GM03348 (cell line): ENCODE measurements around the gene SLC44A3.
A peak's percentile ranks its signal among the peaks of the same experiment; 100 is the strongest.

Source experiments
- DNase-seq: peaks from one replicate; pipeline ENCODE4 v3.0.0; 2012; ENCODE audit warnings: low spot score

Gene SLC44A3

GRCh38 chr1:94801919-94802546, 18.1 kb upstream of the SLC44A3 start:
- peak; percentile 70 for DNase-seq

DNA sequence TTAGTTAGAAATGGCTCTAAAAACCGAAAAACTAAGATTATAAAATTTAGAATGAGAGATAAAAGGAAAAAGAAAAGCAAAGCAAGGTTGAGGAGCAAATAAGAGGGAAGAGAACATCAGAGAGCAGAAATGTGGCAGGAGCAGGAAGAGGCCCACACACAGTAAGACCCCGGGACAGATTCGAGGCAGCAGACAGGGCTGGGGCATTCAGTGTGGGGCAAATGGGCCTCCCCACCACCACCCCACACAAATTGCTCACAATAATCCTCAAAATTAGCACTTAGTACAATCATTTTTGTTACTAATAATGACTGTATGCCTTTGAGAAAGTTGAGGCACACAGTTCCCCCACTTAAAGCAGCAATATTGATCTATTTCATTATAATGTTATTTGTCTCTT, 17.1 kb upstream of the SLC44A3 start:
- DNase-seq: no peak

DNA sequence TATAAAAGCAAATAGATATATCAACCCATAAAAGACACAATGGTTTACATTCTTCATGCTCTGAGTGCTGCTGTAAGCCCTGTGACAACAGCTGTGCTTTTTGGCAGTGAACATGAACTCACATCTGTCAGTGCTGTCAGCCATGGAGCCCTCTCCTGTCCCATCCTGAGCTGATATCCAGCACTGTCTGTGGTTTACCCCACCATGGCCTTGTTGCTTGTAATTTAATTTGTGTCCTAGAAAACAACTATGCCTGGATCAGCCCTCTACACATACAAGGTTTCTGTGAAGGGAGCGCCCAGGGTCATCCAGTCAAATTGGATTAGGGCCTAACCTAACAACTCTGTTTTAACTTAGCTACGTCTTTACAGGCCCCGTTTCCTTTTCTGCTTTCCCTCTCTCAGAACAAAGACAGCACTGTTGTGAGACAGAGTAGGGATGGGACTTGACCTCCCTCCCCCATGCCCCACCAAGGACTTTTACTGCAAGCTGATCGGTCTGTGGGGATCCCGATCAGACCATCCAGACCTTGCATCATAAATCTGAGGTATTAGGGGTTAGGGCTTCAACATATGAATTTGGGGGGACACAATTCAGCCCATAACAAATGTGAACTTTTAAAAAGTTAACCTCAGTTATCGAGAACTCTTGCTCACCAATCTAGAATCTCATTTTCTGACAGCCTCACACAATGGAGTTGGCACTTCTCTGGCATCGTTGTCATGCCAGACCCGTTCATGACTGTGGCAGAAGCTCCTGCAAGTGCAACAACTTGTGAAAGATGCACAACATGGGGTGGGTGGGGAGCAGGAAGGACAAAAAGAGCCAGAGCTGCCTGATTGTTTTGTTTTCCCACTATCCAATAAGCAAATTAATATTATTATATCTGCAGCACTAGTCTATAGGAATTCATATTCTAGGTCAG, 16.4 kb upstream of the SLC44A3 start:
- peak; percentile 33 for DNase-seq

GRCh38 chr1:94804442-94804837, 15.7 kb upstream of the SLC44A3 start:
- no peak for DNase-seq

GRCh38 chr1:94805912-94806311, 14.2 kb upstream of the SLC44A3 start:
- peak; percentile 67 for DNase-seq

- DNase-seq: peak; percentile 69
These were observed 13.7 kb upstream of the SLC44A3 start for GRCh38 chr1:94806441-94806871.

DNA sequence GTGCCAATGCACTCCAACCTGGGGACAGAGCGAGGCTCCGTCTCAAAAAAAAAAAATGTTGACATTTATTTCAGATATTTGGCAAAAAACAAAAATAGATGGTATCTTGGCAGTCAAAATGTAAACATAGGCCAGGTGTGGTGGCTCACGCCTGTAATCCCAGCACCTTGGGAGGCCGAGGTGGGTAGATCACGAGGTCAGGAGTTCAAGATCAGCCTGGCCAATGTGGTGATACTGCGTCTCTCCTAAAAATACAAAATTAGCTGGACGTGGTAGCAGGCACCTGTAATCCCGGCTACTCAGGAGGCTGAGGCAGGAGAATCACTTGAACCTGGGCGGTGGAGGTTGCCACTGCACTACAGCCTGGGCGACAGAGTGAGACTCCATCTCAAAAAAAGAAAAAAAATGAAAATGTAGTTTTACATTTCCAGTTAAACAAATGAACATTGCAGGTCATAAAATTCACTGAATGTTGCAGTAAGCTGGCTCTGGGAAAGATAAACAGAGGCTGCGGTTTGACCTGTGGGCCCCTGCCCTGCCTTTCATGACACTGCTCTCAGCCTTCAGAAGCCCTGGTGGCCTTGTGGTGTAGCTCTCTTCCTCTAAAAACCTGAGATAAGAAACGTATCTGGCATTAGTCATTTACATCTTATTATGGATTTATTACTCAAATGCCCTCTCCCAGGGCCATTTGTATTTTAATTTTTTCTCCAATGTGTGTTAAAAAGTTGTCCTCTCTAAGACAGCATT, 12.2 kb upstream of the SLC44A3 start:
- DNase-seq: no peak

DNA sequence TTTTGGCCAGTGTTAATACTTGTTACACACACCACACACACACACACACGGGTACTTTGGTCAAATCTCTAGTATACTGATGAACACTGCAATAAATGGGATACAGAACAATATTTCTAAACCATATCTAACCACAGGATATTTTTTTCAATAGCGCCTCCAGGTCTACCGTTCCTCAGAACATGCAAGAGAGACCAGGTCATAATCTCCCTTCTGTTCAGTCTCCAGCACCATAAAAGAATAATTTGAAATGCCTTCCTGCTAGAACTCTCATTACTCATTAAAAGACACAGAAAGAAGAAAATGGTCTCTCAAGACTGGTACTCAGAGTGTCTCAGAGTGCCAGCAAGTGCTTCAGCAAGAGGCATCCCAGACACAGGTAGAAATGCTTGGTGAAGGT, 11.5 kb upstream of the SLC44A3 start:
- no peak for DNase-seq

- DNase-seq: no peak
These were observed 7.2 kb upstream of the SLC44A3 start for GRCh38 chr1:94812985-94813384.

GRCh38 chr1:94816030-94816429, 4.1 kb upstream of the SLC44A3 start:
- no peak for DNase-seq

GRCh38 chr1:94817712-94818111, 2.4 kb upstream of the SLC44A3 start:
- no peak for DNase-seq

GRCh38 chr1:94819238-94819944, 766 bp upstream of the SLC44A3 start:
- no peak for DNase-seq

GRCh38 chr1:94820936-94821335, 779 bp downstream of the SLC44A3 start:
- no peak for DNase-seq

DNA sequence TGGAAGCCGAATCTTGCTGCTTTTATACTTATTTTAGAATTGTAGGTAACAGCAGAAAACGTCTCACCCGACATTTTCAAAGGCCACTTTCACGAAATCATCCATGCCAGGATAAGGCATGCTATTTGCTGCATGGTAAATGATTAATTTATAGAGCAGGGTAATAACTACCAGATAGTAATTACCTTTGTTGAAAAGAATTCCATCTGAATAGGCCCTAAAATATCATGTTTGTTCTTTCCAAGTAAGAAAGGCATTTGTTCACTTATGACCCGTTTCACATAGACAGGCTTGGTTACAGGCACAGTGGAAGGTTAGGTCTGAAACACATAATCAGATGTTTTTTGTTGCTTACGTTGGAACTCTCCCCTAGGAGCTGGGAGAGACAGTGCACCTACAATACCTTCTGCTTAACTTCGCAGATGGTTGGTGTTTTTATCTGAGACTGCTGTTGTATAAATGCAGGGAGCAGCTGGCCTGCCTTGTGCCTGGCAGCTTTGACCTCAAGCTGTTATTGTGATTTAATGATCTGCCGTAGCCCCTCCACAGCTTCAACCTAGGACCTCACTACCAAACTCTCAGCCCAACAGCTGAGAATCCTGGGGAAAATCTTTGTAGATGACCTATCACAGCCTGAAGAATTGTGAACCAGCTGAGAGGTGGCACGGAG, 1.6 kb downstream of the SLC44A3 start:
- no peak for DNase-seq

GRCh38 chr1:94823116-94823515, 3.0 kb downstream of the SLC44A3 start:
- no peak for DNase-seq

- DNase-seq: no peak
These were observed 5.8 kb downstream of the SLC44A3 start for GRCh38 chr1:94825936-94826335.

DNA sequence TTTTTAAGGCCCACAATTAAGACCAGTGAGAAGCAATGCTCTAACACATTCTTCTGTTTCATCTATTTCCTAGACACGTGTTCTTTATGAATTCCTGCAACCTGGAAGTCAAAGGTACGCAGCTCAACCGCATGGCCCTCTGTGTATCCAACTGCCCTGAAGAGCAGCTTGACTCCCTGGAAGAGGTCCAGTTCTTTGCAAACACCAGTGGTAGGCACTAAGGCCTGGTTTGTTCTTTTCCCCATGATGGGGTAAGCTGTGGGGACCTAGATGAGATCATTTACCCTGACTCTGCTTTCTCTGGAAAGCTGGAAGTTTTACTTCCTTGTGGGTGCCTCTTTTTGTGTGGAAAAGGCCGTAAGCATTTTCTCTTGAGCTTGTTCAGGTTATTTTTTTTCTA, 7.3 kb downstream of the SLC44A3 start:
- no peak for DNase-seq

DNA sequence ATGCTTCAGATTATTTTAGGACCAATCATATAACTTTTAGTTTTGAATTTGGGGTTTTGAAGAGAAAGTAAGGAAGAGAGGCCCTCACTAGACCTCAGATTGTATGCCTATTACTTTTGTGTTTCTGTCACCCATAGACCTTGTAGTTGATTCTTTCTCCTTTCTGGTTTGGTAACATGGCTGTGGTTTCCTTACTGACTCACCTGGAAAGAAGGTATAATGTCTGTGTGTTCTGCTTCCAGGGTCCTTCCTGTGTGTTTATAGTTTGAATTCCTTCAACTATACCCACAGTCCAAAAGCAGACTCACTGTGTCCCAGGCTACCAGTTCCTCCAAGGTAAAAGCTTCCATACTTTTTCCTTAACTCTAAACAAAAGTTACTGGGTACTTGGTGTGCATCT, 8.1 kb downstream of the SLC44A3 start:
- DNase-seq: no peak

DNA sequence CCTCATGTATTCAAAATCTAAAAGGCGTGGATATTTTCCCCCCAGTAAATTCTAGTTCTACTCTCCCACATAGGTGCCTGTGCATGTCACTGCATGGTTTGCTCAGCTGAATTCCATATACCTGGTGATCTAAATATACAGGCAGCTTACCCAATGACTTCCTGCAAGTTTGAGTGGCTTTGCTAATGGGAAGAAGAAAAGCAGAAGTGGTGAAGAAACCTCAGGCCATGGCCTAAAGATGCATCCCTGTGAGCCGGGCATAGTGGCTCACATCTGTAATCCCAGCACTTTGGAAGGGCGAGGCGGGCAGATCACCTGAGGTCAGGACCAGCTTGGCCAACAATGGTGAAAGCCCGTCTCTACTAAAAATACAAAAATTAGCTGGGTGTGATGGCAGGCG, 11.5 kb downstream of the SLC44A3 start:
- no peak for DNase-seq

- DNase-seq: peak; percentile 23
These were observed 12.3 kb downstream of the SLC44A3 start for GRCh38 chr1:94832446-94832845.

- DNase-seq: no peak
These were observed 12.9 kb downstream of the SLC44A3 start for GRCh38 chr1:94832931-94833585.
